Stimulated activated CD4-positive, alpha-beta T cell treated with anti-CD3 and anti-CD28 coated beads, Interleukin-1b, Interleukin-23, amount 100 ng/mL, for 48 hours (primary cell): ENCODE results near the gene SMARCD2.
A peak's percentile ranks its signal among the peaks of the same experiment; 100 is the strongest.
"Not testable (repeated sequence)": the region's sequence is repeated elsewhere in the genome, so short reads cannot be mapped to it uniquely, and the experiment has no call there.

Experiments used
- DNase-seq: peaks from one replicate; pipeline ENCODE4 v3.0.0-alpha.2; 2020

Gene SMARCD2

GRCh38 chr17:63848834-63849689 lies 6.6 kb upstream of the SMARCD2 start:
- peak; percentile 98 for DNase-seq

- no peak for DNase-seq
These were observed 5.2 kb upstream of the SMARCD2 start for GRCh38 chr17:63847525-63848249.

GRCh38 chr17:63845509-63845908 lies 3.0 kb upstream of the SMARCD2 start:
- no peak for DNase-seq

- no peak for DNase-seq
These were observed 1.6 kb upstream of the SMARCD2 start for GRCh38 chr17:63843910-63844677.

- not testable (repeated sequence) for DNase-seq
These were observed 953 bp upstream of the SMARCD2 start for GRCh38 chr17:63843387-63843888.

GRCh38 chr17:63842173-63842539 lies 329 bp downstream of the SMARCD2 start:
- DNase-seq: no peak

GRCh38 chr17:63841350-63842172 lies 924 bp downstream of the SMARCD2 start:
- no peak for DNase-seq

- DNase-seq: no peak
These were observed 1.7 kb downstream of the SMARCD2 start for GRCh38 chr17:63840591-63841349.

- no peak for DNase-seq
These were observed 3.8 kb downstream of the SMARCD2 start for GRCh38 chr17:63838631-63839171.

GRCh38 chr17:63837962-63838600 lies 4.4 kb downstream of the SMARCD2 start:
- no peak for DNase-seq

GRCh38 chr17:63837480-63837879 lies 5.0 kb downstream of the SMARCD2 start:
- DNase-seq: no peak

GRCh38 chr17:63836811-63837210 lies 5.7 kb downstream of the SMARCD2 start:
- no peak for DNase-seq

GRCh38 chr17:63835167-63835720 lies 7.2 kb downstream of the SMARCD2 start:
- no peak for DNase-seq

- no peak for DNase-seq
These were observed 7.9 kb downstream of the SMARCD2 start for GRCh38 chr17:63834431-63835166.

- no peak for DNase-seq
These were observed 8.6 kb downstream of the SMARCD2 start for GRCh38 chr17:63833741-63834373.

GRCh38 chr17:63833026-63833740 lies 9.3 kb downstream of the SMARCD2 start:
- DNase-seq: no peak

- DNase-seq: no peak
These were observed 10.0 kb downstream of the SMARCD2 start for GRCh38 chr17:63832455-63832854.

GRCh38 chr17:63832014-63832413 lies 10.5 kb downstream of the SMARCD2 start:
- DNase-seq: no peak
